Astrocyte (in vitro differentiated cells and primary cell): ENCODE measurements around the gene REEP1. TPM values are rescaled to one million over a fixed set of nuclear protein-coding genes. Genes with fewer than 3 reads are reported as not detected.
A peak's percentile ranks its signal among the peaks of the same experiment; 100 is the strongest.

Source experiments
- DNase-seq: peaks from one replicate; pipeline ENCODE4 v3.0.0-alpha.2; 2010; ENCODE audit warnings: low read depth
- FAIRE-seq: peaks from 2 replicates; lab custom pipeline; 2011; peaks lifted over from hg19 to GRCh38; lab: Jason Lieb, UNC
- H2AFZ ChIP-seq: 2 replicates; pipeline ENCODE4 v1.6.0; 2012; ENCODE audit warnings: low read depth, low read length, inconsistent platforms
- H3K27ac ChIP-seq: 2 replicates; pipeline ENCODE4 v1.5.1; 2011; ENCODE audit warnings: low read depth, low read length, inconsistent platforms
- H3K27me3 ChIP-seq: 2 replicates; pipeline ENCODE4 v1.6.0; 2011; ENCODE audit warnings: low read length, inconsistent platforms; ENCODE audit not compliant: insufficient read depth
- H3K36me3 ChIP-seq: 2 replicates; pipeline ENCODE4 v1.5.1; 2011; ENCODE audit warnings: low read length, inconsistent platforms; ENCODE audit not compliant: insufficient read depth
- H3K4me1 ChIP-seq: 2 replicates; pipeline ENCODE4 v1.5.1; 2011; ENCODE audit warnings: low read length, inconsistent platforms; ENCODE audit not compliant: insufficient read depth
- H3K4me2 ChIP-seq: 2 replicates; pipeline ENCODE4 v1.6.0; 2012; ENCODE audit warnings: low read length, inconsistent platforms
- H3K4me3 ChIP-seq: 2 replicates; pipeline ENCODE4 v1.5.1; 2011; ENCODE audit warnings: low read depth, mild to moderate bottlenecking, low read length, inconsistent platforms; ENCODE audit not compliant: insufficient read depth
- H3K79me2 ChIP-seq: 2 replicates; pipeline ENCODE4 v1.6.0; 2012; ENCODE audit warnings: mild to moderate bottlenecking, low read length, inconsistent platforms; ENCODE audit not compliant: insufficient read depth
- H3K9ac ChIP-seq: 2 replicates; pipeline ENCODE4 v1.6.0; 2012; ENCODE audit warnings: mild to moderate bottlenecking, low read length, inconsistent platforms
- H3K9me3 ChIP-seq: 2 replicates; pipeline ENCODE4 v1.5.1; 2012; ENCODE audit warnings: low read depth, mild to moderate bottlenecking, low read length, inconsistent platforms; ENCODE audit not compliant: insufficient read depth
- H4K20me1 ChIP-seq: 2 replicates; pipeline ENCODE4 v1.6.0; 2012; ENCODE audit warnings: low read length, inconsistent platforms; ENCODE audit not compliant: insufficient read depth
- H3K27ac Mint-ChIP-seq: one replicate; pipeline ENCODE4 v1.8.0; 2021; ENCODE audit warnings: mild to moderate bottlenecking, mixed read lengths; ENCODE audit not compliant: unreplicated experiment
- H3K27me3 Mint-ChIP-seq: one replicate; pipeline ENCODE4 v1.8.0; 2021; ENCODE audit warnings: low read depth, mixed read lengths; ENCODE audit not compliant: unreplicated experiment
- H3K36me3 Mint-ChIP-seq: one replicate; pipeline ENCODE4 v1.8.0; 2021; ENCODE audit warnings: low read depth, mixed read lengths; ENCODE audit not compliant: unreplicated experiment
- H3K4me1 Mint-ChIP-seq: one replicate; pipeline ENCODE4 v1.8.0; 2021; ENCODE audit warnings: low read depth, mixed read lengths; ENCODE audit not compliant: unreplicated experiment
- H3K4me3 Mint-ChIP-seq: one replicate; pipeline ENCODE4 v1.8.0; 2021; ENCODE audit warnings: mild to moderate bottlenecking, moderate library complexity, mixed read lengths; ENCODE audit not compliant: unreplicated experiment
- H3K9me3 Mint-ChIP-seq: one replicate; pipeline ENCODE4 v1.8.0; 2021; ENCODE audit warnings: mild to moderate bottlenecking, mixed read lengths; ENCODE audit not compliant: unreplicated experiment
- EZH2 ChIP-seq: IDR thresholded peaks from 2 replicates; pipeline ENCODE4 v1.6.1; 2012; ENCODE audit warnings: mild to moderate bottlenecking, low read length, inconsistent platforms; ENCODE audit not compliant: insufficient read depth
- total RNA-seq: library from RNA; stranded (reverse); gene quantifications from 2 replicates; pipeline ENCODE4 v1.2.1, GENCODE V29; 2021
- TF ChIP-seq, protein P1 (sequence below): IDR thresholded peaks from 2 replicates; pipeline ENCODE4 v1.5.1; 2011; ENCODE audit warnings: low read depth, mild to moderate bottlenecking, inconsistent platforms, low read length, moderate library complexity; ENCODE audit not compliant: insufficient read depth

Gene REEP1
- total RNA-seq, 1 donor from 2014 or later: 0.61 TPM

DNA sequence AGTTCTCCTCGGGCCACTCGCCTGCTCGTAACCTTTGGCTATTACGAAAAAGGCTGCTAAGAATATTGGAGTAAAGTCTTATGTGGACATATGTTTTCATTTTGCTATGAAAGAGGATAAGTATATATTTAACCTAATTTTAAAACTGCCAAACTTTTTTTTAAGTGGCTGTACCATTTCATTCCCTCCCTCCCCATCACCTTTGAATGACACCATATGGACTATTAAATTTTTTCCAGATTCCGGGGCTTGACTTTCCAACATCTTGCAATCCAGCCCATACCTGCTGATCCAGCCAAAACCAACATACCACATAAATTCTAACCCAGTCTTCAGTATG lies 31.5 kb downstream of the REEP1 start:
- H3K36me3 Mint-ChIP-seq: no peaks in the 10 kb centered on the region
- no peak for DNase-seq
- TF ChIP-seq, protein P1, sequence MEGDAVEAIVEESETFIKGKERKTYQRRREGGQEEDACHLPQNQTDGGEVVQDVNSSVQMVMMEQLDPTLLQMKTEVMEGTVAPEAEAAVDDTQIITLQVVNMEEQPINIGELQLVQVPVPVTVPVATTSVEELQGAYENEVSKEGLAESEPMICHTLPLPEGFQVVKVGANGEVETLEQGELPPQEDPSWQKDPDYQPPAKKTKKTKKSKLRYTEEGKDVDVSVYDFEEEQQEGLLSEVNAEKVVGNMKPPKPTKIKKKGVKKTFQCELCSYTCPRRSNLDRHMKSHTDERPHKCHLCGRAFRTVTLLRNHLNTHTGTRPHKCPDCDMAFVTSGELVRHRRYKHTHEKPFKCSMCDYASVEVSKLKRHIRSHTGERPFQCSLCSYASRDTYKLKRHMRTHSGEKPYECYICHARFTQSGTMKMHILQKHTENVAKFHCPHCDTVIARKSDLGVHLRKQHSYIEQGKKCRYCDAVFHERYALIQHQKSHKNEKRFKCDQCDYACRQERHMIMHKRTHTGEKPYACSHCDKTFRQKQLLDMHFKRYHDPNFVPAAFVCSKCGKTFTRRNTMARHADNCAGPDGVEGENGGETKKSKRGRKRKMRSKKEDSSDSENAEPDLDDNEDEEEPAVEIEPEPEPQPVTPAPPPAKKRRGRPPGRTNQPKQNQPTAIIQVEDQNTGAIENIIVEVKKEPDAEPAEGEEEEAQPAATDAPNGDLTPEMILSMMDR: no peak
- no peak for TF ChIP-seq EZH2
- Histone ChIP-seq H3K36me3 (no peaks in the 10 kb centered on the region), H3K4me3 (no peak overlapping the region), H3K27me3 (peaks cover 7% of the 10 kb centered on the region), H2AFZ (no peak overlapping the region), H3K9me3 (no peaks in the 10 kb centered on the region), H4K20me1 (no peaks in the 10 kb centered on the region), H3K4me1 (no peaks in the 10 kb centered on the region), H3K9ac (no peak overlapping the region), H3K27ac (no peak overlapping the region), H3K4me2 (no peak overlapping the region), H3K79me2 (no peaks in the 10 kb centered on the region)
- no peak overlapping the region for H3K4me3 Mint-ChIP-seq
- peaks cover 7% of the 10 kb centered on the region for H3K4me1 Mint-ChIP-seq
- H3K27me3 Mint-ChIP-seq: peaks cover 50% of the 10 kb centered on the region
- H3K9me3 Mint-ChIP-seq: no peaks in the 10 kb centered on the region
- H3K27ac Mint-ChIP-seq: no peak overlapping the region
- no peak for FAIRE-seq

DNA sequence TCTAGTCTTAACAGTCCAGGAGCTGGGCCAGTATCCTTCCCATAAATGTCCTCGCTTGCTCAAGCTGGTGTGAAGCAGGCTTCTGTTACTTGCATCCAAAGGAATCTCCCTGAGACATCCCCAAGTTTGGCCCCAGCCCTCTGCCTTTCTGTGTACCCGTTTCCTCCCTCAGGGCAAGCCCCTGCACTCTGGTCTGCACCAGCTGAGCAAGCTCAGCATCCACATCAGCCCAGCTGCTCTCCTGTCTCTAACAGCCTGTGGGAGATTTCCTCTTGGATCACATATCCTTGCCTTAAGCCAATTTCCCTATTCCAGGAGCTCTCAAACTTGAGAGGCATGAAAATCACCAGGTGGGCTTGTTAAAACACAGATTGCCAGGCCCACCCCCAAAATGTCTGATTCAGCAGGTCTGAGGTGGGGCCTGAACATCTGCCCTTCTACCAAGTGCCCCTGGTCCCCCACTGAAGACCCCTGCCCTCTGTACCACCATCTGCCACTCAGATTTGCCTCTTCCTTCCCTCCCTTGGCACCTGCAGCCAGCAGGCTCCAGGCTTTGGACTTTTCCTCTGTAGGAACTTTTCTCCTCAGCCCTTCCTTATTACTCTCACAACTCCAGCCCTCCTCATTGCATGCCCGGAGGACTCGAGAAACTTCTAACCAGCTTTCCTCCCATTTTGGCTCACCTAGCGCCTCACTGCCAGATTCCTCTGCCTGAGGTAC lies 32.1 kb downstream of the REEP1 start:
- TF ChIP-seq EZH2: no peak
- TF ChIP-seq, protein P1: no peak
- Mint-ChIP-seq H3K27me3 (peaks cover 49% of the 10 kb centered on the region), H3K4me3 (no peak overlapping the region), H3K4me1 (peaks cover 7% of the 10 kb centered on the region), H3K36me3 (no peaks in the 10 kb centered on the region), H3K9me3 (no peaks in the 10 kb centered on the region), H3K27ac (peak overlapping the region; percentile 10)
- H3K9me3 ChIP-seq: no peaks in the 10 kb centered on the region
- H3K79me2 ChIP-seq: no peaks in the 10 kb centered on the region
- no peaks in the 10 kb centered on the region for H3K36me3 ChIP-seq
- H3K4me2 ChIP-seq: no peak overlapping the region
- no peak for FAIRE-seq
- DNase-seq: no peak
- H3K4me1 ChIP-seq: no peaks in the 10 kb centered on the region
- H4K20me1 ChIP-seq: no peaks in the 10 kb centered on the region
- no peak overlapping the region for H3K27ac ChIP-seq
- peaks cover 7% of the 10 kb centered on the region for H3K27me3 ChIP-seq
- no peak overlapping the region for H2AFZ ChIP-seq
- H3K9ac ChIP-seq: no peak overlapping the region
- H3K4me3 ChIP-seq: no peak overlapping the region

DNA sequence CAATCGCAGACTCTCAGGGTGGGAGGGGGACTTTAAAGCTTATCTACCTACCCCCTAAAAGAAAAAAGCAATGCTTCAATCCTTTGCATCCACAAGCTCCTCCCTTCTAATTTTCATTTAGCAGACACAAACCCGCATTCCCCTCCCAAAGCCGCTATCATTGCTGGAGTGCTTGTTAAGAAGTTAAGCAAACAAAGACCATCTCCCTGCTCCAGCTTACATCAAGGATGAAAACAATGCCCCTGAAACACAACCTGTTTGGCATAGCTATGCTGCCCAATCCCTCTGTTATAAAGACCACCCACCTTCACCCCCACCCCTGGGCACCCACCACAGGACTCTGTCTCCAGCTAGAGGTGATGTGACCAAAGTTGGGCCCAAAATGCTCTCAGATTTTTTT lies 33.0 kb downstream of the REEP1 start:
- Histone ChIP-seq H3K27me3 (peaks cover 8% of the 10 kb centered on the region), H3K4me1 (no peaks in the 10 kb centered on the region), H3K4me2 (no peak overlapping the region), H4K20me1 (no peaks in the 10 kb centered on the region), H3K4me3 (no peak overlapping the region), H3K9ac (no peak overlapping the region), H2AFZ (no peak overlapping the region), H3K9me3 (no peaks in the 10 kb centered on the region), H3K79me2 (no peaks in the 10 kb centered on the region), H3K27ac (no peak overlapping the region), H3K36me3 (no peaks in the 10 kb centered on the region)
- FAIRE-seq (no peak), DNase-seq (no peak)
- TF ChIP-seq EZH2: no peak
- TF ChIP-seq, protein P1: no peak
- Mint-ChIP-seq H3K27me3 (peaks cover 46% of the 10 kb centered on the region), H3K4me3 (no peak overlapping the region), H3K9me3 (no peaks in the 10 kb centered on the region), H3K4me1 (peaks cover 7% of the 10 kb centered on the region), H3K36me3 (no peaks in the 10 kb centered on the region), H3K27ac (no peak overlapping the region)
